ENCODE results near the gene EZR.

EZR gene

DNA sequence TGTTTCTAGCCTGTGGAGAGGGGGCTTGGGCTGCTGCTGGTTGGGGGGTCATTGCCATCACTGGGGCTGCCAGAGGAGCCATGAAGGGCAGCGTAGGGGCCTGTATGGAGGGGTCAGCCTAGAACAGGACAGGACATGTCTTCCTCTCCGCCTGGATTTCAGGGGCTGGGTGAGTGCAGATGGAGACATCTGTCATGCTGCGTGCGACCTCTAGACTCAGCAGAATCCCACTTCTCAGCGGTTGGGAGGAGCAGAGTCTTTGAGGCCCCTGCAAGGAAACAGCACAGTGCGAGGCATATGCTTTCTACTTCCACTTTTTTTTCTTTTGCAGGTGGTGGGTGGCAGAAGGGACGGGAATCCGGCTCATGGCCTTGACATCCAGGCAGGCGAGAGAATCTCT is 67.9 kb downstream of the EZR start:
- no peak overlapping the region for H3K27ac ChIP-seq
- TF ChIP-seq, protein P1, sequence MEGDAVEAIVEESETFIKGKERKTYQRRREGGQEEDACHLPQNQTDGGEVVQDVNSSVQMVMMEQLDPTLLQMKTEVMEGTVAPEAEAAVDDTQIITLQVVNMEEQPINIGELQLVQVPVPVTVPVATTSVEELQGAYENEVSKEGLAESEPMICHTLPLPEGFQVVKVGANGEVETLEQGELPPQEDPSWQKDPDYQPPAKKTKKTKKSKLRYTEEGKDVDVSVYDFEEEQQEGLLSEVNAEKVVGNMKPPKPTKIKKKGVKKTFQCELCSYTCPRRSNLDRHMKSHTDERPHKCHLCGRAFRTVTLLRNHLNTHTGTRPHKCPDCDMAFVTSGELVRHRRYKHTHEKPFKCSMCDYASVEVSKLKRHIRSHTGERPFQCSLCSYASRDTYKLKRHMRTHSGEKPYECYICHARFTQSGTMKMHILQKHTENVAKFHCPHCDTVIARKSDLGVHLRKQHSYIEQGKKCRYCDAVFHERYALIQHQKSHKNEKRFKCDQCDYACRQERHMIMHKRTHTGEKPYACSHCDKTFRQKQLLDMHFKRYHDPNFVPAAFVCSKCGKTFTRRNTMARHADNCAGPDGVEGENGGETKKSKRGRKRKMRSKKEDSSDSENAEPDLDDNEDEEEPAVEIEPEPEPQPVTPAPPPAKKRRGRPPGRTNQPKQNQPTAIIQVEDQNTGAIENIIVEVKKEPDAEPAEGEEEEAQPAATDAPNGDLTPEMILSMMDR (IDR thresholded peaks at IDR 0.05), result no peak
- no peak for TF ChIP-seq ZFX (IDR thresholded peaks at IDR 0.05; ENCODE audit: borderline replicate concordance)

DNA sequence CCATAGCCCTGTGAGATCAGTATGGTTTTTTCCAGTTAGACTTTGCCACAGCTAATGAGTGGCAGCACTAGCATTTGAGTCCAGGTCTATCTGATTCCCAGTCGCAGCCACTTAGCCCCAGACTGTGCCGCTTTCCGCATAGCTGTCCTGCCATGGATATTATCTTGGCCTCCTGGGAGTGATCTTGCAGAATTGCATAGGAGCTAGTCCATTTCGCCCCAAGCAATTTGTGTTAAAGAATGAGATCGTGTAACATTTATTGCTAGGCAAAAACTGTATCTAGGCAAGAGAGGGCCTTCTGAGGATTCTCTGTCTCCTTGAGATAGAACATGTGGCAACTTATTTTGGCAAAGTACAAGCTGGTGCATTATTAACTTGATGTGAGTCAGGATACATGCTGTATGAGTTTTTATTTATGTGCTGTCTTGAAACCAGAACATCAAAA is 74.2 kb downstream of the EZR start:
- TF ChIP-seq, protein P1 (IDR thresholded peaks at IDR 0.05), result no peak
- TF ChIP-seq ZFX (IDR thresholded peaks at IDR 0.05; ENCODE audit: borderline replicate concordance), result no peak
- H3K27ac ChIP-seq, result no peak overlapping the region

DNA sequence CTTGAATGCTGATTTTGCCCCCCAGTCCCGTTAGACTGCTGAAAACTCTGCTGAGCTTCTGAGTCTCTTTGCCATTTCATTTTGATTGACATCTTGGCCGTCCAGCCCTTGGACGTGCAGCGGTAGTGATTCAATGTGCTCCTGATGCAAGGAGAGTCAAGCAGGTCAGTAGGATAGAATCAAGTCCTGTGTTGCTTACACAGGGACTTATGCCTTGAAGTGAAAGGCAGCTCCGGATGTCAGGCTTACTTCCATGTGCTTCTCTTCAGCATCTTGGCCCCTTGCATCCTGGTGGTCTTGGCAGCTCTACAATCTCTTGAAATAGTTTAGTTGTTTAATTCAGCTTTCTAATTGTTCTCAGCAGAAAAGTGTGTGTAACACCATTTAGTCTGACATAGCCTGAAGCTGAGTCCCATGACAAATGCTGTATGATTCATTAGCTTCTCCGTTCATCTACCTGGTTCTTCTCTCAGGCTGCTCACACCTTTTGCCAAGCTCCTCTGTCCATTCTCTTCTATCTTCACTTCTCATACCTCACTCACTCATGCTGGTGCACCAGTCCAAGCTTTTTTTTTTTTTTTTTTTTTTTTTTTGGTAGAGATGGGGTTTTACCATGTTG is 76.0 kb downstream of the EZR start:
- no peak for TF ChIP-seq ZFX (IDR thresholded peaks at IDR 0.05; ENCODE audit: borderline replicate concordance)
- TF ChIP-seq, protein P1 (IDR thresholded peaks at IDR 0.05), result no peak
- H3K27ac ChIP-seq, result no peak overlapping the region

DNA sequence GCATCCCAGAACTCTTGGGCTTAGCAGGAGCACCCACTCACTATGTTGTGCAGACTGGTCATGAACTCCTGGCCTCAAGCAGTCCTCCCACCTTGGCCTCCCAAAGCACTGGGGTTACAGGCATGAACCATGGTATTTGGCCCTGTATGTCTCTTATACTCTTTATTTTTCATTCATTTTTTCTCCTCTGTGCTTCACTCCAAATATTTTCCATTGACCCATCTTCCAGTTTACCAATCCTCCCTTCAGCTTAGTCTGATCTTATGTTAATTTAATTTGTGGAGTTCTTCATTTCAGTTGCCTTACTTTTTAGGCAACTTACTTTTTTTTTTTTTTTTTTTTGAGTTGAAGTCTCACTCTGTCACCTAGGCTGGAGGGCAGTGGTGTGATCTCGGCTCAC is 79.5 kb downstream of the EZR start:
- no peak overlapping the region for H3K27ac ChIP-seq
- no peak for TF ChIP-seq ZFX (IDR thresholded peaks at IDR 0.05; ENCODE audit: borderline replicate concordance)
- TF ChIP-seq, protein P1 (IDR thresholded peaks at IDR 0.05), result no peak

DNA sequence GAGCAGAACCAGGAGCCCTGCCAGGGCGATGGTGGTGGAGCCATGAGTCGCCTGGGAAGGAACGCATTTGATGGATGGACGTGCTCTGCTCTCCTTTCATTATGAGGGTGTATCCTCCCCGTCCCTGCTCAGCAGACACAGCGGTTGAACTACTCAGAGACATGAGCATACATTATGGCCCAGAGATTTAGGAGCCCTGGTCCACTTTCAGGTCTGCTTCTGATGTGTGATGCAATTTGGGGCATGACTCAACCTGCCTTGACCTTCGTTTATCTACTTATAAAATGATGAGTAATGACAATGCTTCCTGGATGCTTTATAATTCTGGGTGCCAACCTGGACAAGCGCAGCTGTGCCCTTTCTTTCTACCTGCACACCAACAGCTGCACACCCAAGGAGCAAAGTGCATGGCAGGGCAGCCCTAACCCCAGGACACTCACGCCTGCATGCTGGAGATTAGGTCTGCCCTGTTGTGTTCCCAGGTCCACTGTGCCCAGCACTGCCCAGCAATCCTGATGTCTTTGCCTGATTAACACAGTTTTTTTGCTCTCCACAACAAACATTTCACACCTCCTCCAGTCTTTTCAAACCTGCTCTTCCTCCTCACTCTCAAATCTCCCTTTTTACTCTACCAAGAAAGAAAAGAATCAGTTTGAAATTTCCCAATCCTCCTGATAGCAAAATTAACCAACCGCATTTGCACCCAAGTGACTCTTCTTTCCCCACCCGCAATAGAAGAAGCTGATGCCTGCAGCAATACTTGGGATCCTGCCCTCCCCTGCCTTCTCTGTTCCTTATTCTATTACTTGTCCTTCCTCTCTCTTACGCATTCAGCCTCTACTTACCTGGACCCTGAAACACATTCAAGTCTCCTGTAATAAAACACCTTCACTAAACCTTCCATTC is 81.2 kb downstream of the EZR start:
- TF ChIP-seq ZFX (IDR thresholded peaks at IDR 0.05; ENCODE audit: borderline replicate concordance), result no peak
- TF ChIP-seq, protein P1 (IDR thresholded peaks at IDR 0.05), result no peak
- no peak overlapping the region for H3K27ac ChIP-seq

DNA sequence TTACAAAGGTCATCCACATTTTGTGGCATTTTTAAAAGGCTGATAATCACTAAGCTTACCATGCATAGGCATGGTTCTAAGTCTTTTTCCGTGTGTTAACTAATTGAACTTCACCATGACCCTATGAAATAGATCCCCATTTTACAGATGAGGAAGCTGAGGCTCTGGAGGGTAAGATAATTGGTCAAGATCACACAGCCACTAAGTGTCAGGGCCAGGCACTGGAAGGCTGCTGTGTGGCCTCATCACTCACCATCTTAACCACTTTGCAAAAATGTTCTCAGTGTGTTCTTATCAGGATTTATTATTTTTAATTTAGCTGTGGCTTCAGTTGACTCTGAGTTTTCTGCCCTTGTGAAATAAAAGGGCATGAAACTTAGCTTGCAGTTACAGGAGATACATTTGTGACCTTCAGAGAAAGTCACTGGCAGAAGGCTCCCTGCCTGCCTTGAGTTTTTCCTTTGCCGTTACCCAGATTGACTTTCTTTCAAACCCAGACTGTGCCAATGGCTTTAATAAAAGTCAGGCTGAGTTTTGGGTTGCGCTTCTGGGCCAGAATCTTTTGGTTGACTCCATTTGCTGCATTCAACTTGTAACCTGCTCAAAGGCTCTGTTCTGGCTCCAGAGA is 82.0 kb downstream of the EZR start:
- H3K27ac ChIP-seq, result no peak overlapping the region
- TF ChIP-seq, protein P1 (IDR thresholded peaks at IDR 0.05), result no peak
- TF ChIP-seq ZFX (IDR thresholded peaks at IDR 0.05; ENCODE audit: borderline replicate concordance), result no peak

All from 22Rv1 (cell line).